GM21447 (cell line): ENCODE data around the gene RABEPK.
"Not testable (repeated sequence)": the region's sequence is repeated elsewhere in the genome, so short reads cannot be mapped to it uniquely, and the experiment has no call there.

Experiments
- ATAC-seq: cut with Tn5 transposase; IDR thresholded peaks from one replicate; pipeline ENCODE4 v1.9.1; 2021; ENCODE audit not compliant: unreplicated experiment

Gene RABEPK

GRCh38 chr9:125200216-125201047 is at the start of gene RABEPK:
TSS of gene RABEPK (plus strand) at chr9:125200542. CDS start at chr9:125203014, 2,472 bp downstream.
- peak; percentile 91 for ATAC-seq

- no peak for ATAC-seq
Measured at GRCh38 chr9:125151730-125152129, 48.6 kb upstream of the RABEPK start.

- no peak for ATAC-seq
Measured at GRCh38 chr9:125153712-125154367, 46.5 kb upstream of the RABEPK start.

GRCh38 chr9:125156551-125156950 is 43.8 kb upstream of the RABEPK start:
- no peak for ATAC-seq

- no peak for ATAC-seq
Measured at GRCh38 chr9:125160750-125161149, 39.6 kb upstream of the RABEPK start.

- no peak for ATAC-seq
Measured at GRCh38 chr9:125161284-125161918, 38.9 kb upstream of the RABEPK start.

GRCh38 chr9:125162891-125163290 is 37.5 kb upstream of the RABEPK start:
- not testable (repeated sequence) for ATAC-seq

GRCh38 chr9:125166762-125167161 is 33.6 kb upstream of the RABEPK start:
- no peak for ATAC-seq

- no peak for ATAC-seq
Measured at GRCh38 chr9:125169895-125170294, 30.4 kb upstream of the RABEPK start.

GRCh38 chr9:125172031-125172755 is 28.1 kb upstream of the RABEPK start:
- no peak for ATAC-seq

GRCh38 chr9:125176636-125177035 is 23.7 kb upstream of the RABEPK start:
- ATAC-seq = no peak

GRCh38 chr9:125177888-125178287 is 22.5 kb upstream of the RABEPK start:
- no peak for ATAC-seq

GRCh38 chr9:125179776-125180175 is 20.6 kb upstream of the RABEPK start:
- ATAC-seq = not testable (repeated sequence)

GRCh38 chr9:125180876-125181275 is 19.5 kb upstream of the RABEPK start:
- no peak for ATAC-seq

- ATAC-seq = not testable (repeated sequence)
Measured at GRCh38 chr9:125181756-125182155, 18.6 kb upstream of the RABEPK start.

- ATAC-seq = no peak
Measured at GRCh38 chr9:125183054-125183453, 17.3 kb upstream of the RABEPK start.

- no peak for ATAC-seq
Measured at GRCh38 chr9:125183561-125183960, 16.8 kb upstream of the RABEPK start.

- peak; percentile 27 for ATAC-seq
Measured at GRCh38 chr9:125189011-125189360, 11.4 kb upstream of the RABEPK start.

- ATAC-seq = peak; percentile 96
Measured at GRCh38 chr9:125189361-125190289, 10.7 kb upstream of the RABEPK start, which contains the start of gene PPP6C. TSS of gene PPP6C (minus strand) at chr9:125189803. CDS start at chr9:125189718, 85 bp downstream.

- ATAC-seq = no peak
Measured at GRCh38 chr9:125190361-125190801, 10.0 kb upstream of the RABEPK start.
